DLD1 (cell line): ENCODE results near the gene BTBD9.

Source experiments
- in situ Hi-C: cut with HindIII; loops from 2 replicates; pipeline ENCODE4 v1.10.0; 2017; ENCODE audit warnings: low sequenced_read_pairs

BTBD9 gene

DNA sequence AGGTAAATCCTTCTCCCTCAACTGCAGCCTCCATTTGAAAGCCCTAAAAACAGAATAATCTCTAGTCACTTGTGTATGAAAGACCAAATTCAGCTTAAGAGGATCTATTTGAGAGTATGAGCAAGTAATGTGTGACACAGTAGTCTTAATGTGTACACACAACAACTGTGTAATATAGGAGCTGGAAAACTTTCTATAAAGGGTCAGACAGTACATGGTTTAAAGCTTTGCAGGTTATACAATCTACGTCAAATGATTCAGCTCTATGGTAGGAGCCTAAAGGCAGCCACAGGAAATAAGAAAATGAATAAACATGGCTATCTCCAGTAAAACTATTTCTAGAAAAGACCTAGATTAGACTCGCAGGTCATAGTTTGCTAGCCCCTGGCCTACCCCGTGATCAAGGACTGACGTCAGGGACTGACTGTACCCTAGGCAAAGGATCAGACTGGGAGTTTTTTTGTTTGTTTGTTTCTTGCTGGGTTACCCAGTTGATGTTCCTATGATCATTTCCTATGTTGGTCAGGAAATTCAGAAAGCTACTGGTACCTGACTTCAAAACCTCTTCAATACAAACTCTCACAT lies 39.7 kb downstream of the BTBD9 start:
- in situ Hi-C loops, result no loop called here

DNA sequence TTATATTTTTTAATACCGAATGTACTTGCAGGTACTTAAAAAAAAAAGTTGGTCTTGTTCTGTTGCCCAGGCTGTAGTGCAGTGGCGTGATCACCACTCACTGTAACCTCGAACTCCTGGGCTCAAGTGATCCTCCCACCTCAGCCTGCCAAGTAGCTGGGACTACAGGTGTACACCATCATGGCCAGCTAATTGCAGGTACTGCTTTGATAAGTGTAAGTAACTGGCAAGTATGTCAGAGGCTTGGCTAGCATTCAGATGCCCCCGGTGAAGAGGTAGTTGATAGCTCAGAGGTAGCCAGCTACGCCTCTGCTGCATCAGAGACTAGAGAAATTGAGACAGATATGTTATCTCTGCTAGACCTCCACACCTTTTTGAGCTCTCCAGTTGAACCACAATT lies 40.5 kb downstream of the BTBD9 start:
- in situ Hi-C loops, result no loop called here

DNA sequence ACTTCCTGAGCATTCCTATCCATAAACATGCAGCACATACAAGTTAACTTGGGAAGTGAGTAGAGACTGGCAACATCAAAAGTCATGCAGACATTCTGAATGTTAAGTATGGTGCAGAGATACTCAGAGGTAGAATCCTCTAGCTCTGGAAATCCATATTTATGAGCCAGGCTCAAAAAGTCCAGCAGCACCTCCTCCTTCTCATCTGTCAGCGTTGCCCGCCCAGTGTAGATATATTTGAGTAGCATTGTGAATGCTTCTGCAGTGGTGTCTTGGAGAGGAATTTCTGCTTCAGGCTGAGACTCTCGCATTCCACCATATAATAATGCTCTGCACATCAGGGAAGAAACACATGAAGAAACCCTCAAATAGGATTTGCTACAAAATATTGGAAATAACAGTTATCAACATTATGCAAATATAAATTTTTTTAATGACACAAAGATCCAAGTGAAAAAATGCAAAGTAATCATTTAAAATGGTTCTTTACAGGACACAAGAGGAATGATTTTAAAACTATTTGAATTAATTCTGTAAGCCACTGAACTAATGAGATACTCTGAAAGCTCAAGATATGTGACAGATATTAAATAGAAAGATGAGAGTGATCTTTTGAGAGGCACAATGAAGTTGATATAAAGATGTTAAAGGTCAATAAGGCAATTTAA lies 45.6 kb downstream of the BTBD9 start:
- in situ Hi-C loops, result no loop called here

DNA sequence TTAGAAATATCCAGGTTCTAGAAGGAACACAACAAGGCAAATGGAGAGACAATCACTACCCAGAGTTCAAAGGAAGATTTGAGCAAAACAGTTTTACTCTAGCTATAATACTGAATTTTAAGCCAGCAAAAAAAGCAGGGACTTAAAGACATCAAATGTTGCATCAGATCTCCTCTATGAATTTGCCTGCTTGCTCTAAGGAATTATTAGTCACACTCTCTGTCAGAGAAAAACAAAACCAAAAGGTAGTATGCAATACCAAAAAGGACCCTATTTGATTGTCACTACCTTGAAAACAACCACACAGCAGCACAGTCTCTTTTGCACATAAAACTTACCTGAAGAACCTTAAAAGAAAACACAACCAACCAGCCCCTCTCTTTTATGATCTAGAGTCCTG lies 46.3 kb downstream of the BTBD9 start:
- in situ Hi-C loops, result no loop called here

DNA sequence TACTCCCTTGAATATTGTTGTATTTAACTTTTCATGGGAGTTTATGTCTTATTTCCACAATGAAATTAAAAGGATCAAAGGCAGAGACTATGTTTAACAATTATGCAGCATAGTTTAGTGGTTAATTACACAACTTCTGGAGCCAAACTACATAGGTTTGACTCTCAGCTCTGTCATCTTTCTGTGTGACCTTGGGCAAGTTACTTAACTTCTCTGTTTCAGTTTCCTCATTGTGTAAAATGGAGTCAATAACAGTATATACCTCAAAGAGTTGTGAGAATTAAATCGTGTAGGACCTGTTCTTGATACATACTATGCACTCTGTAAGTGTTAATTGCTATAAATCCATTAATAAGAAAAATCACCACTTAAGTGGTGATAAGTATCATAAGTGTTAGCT lies 48.3 kb downstream of the BTBD9 start:
- in situ Hi-C loops, result no loop called here

DNA sequence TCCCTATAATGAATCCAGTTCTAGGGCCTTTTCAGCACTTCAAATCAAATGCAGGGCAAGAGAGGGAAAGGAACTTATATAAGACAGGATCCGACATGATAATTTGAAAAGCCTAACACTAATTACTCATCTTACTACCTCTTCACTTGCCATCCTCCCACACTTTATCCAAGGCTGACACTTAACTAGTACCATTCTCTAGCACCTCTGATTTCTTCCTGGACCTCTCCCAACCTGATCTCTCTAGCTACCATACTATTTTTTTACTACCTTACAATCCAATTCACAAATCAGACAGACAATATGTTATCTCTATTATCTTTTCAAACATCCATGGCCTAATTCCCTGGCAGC lies 50.4 kb downstream of the BTBD9 start:
- in situ Hi-C loops, result no loop called here

DNA sequence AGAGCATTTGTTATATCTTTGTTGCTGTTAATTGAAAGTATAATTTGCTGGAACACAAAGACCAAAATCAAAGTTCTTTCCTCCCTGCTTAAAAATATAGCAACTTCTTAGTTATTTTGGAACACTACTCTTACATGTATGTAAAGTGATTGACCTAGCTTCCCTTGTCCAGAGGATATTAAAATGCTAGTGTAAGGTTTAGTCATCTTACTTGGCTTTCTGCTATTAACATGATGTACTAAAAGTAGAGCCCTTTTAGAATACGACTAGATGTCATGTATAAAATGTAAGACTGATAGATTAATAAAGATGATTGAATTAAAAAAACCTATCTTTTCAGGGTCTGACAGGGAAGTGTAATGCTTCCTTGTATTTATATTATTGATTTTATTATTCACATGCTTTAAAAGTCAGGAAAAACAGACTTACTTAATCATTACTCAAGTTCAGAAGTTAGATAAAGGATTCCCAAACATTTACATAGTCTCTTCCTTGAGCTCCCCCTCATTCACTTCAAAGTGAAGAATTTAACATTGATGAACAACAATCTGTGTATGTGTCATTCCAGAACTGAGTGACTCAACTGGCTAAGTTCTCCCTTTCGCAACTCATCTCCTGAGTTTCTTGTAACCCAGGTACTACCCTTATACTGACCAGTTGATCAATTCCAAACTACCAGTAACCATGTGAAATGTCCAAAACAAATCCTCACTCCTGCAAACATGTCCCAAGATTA lies 50.9 kb downstream of the BTBD9 start:
- in situ Hi-C loops, result no loop called here

DNA sequence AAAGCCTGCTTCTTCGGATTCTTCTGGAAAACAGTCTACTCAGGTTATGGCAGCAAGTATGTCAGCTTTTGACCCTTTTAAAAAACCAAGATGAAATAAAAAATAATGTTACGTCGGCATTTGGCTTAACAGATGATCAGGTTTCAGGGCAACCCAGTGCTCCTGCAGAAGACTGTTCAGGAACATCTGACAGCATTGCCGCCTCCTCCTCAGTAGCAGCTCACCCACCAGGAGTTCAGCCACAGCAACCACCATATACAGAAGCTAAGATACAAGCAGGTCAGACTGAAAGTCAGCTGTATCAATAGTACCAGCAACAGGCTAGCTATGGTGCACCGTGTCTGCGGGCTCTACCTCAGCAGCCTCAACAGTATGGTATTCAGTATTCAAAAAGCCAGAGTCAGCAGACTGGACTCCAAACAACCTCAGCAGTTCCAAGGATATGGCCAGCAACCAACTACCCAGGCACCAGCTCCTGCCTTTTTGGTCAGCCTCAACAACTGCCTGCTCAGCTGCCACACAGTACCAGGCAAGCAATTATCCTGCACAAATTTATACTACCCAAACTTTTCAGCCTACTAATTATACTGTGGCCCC lies 51.9 kb downstream of the BTBD9 start:
- in situ Hi-C loops, result no loop called here

DNA sequence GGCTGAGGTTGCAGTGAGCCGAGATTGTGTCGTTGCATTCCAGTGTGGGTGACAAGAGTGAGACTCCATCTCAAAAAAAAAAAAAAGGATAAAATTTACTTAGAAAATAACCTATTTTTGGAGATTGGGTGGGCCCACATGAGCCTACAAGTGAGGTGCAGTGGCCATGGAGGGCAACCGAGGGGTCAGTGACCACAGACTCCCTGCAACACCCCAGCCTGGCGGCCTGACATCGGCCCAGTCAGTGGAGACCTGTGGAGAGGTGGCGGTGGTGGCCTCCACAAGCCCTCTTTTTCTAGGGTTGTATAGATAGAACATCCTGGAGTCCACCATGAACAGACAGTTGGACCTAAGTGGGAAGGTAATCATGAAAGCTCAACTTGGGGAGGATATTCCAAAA lies 52.7 kb downstream of the BTBD9 start:
- in situ Hi-C loops, result no loop called here

DNA sequence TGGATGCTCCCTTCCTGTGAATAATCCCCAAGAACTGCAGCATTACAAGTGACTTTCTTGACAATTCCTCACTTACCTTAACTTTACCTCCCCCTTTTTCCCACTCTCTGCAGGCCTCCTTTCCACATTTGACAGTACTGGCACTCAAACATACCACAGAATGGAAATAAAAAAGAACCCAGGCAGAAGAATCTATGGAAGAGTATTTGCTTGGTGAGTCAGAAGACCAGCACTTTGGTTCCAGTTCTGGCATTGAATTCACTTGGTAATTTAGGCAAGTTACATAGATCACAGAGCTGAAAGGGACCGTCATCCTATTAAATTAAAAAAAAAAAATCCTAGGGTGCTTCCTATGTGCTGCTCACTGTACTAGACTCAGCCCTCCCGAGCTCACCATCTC lies 55.0 kb downstream of the BTBD9 start:
- in situ Hi-C loops, result no loop called here

DNA sequence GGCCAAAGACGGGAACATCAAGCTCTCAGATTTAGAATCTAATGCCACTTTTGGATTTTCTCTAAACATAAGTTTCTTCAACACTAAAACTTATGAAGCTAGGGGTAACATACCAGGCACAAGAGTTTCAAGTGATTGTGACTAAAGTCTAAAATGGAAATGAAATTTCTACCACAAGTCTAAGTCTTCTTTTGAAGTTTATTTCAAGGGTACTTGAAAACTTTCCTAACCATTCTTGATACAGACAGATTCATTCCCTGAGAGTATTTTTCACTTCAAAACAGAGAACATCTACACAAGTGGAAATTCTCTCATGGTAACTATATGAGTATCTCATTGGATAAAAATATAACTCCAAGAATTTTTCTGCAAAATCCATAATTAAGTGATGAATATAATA lies 56.2 kb downstream of the BTBD9 start:
- in situ Hi-C loops, result no loop called here

DNA sequence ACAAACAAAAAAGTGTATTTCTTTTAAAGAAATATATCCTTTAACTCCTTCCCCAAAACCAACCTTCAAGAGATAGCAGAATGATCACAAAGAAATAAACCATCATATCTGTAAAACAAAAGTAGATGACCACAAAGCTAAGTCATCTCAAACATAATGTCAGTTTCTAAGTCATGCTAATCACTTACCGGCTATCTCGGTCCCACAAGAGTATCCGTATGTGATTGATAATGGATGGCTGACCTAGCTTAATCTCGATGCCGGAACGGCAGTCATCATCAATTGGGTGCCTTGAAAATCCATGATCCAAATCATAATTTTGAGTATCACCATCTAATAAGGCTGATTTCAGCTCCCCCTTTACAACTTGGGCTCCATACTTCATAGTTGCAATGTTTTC lies 59.7 kb downstream of the BTBD9 start:
- in situ Hi-C loops, result no loop called here

DNA sequence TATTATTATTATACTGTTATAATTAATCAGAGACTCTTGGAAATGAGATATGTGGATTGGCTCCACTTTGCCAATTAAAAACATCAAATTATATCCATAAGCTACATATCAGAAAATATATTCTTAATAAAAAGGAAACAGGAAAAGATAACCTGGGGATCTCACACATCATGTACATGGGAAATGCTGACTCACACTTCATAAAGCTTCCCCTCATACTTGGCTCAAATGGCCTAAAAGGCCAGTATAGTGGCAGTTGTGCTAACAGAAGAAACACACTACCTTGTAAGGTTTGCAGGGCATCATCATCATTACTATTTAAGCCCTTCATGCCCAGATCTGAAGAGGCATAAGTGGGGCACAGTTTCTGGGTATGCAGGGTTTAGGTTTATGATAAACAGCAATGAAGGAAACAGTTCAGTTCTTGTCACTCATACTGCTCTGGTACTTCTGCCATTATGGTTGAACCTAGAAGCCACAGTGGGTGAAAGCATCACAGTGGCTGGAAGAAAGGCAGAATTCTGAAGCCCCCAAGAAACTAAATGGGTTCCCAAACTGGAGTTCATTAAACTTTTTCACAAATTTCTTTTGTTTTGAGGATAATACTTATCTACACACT lies 60.6 kb downstream of the BTBD9 start:
- in situ Hi-C loops, result no loop called here

DNA sequence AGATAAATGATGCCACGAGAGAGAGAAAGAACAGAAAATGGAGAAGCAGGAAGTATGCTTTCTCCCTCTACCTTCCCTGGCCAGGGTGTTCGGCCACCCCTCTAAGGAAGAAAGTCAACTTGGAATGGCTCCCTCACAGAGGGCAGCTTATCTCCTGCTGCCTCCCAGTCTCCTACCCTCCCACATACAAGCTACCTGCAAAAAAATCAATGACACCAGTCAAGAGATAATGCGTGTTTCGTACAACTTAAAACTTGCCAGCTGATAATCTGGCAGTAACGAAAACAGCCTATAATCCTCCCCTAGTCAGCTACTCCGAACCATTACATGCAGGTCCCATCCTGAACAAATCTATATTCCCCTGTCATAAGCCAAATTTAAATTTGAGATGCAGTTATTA lies 61.7 kb downstream of the BTBD9 start:
- in situ Hi-C loops, result no loop called here

DNA sequence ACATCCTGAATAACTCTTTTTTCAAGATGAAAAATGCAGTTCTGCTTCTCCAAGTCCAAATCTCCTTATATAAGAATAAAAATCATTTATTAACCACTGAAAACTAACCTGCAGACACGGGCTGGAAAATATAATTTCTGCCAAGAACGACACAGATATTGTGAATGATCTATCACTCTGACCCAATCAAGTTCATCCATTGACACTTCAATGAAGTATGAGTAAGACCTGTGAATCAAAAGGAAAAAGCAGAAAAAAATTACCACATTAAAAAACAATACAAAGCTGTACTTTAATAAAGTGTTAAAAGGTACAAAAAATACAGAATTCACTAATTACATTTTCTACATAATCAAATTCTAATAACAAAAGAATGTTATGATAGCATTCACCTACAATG lies 62.2 kb downstream of the BTBD9 start:
- in situ Hi-C loops, result no loop called here

DNA sequence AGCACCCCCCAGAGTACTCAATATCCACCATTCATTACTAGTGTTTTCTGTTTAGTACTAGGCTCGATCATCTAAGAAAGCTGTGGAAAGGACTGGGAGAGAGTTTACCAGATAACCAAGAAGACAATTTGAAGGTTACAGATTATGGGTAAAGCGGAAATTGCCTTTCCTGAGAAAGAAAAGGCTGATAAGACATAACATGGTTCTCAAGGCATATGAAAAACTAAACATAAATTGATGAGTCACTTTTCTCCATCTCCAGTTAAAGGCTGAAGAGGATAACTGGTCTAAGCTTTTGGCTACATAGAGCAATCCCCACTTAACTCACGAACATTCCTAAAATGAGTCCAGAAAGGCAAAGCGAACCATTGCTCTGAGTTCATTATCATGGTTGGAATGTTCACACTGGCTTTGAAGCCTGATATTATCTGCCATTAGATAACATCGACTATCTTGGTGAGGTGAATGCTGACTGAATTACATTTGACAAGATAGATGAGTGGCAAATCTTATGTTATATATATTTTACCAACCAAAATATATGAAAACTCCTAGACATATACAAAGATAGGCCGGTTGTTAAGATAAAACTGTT lies 65.8 kb downstream of the BTBD9 start:
- in situ Hi-C loops, result no loop called here

DNA sequence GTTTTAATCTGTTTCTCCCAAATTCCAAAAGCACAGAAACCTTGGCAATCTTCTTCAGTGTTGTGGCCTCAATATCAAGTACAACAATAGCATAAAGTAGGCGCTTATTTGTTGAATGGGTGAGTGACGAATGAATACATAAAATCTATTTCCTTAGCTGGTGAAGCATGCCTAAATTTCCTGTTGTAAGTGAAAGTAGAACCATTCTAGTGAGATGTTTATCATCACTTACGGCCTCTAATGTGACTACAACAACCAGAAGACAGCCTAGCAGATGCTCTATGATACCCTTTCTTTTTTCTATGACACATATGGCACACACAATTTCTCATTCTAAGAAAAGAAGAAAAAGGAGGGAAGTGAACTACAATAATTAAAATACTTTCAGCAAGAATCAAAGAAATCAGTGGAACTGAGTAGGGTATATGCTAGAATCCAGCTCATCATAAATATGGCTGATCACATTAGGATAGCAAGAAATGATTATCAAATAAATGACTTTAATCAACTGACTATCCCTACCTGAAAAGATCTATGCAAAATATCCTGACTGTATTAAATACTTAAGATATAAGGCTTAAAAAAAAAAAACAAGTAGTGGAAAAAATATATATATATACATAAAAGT lies 67.4 kb downstream of the BTBD9 start:
- in situ Hi-C loops, result no loop called here

DNA sequence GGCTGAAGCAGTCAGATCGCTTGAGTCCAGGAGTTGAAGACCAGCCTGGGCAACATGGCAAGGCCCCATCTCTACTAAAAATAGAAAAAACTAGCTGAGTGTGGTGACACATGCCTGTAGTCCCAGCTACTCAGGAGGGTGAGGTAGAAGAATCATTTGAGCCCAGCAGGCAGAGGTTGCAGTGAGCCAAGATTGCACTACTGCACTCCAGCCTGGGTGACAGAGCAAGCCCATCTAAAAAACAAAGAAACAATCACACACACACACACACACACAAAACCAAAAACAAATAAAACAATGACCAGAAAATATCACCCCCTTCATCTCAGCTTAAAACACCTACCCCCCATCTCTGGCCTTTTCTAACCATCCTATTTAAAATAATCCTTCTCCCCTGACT lies 68.0 kb downstream of the BTBD9 start:
- in situ Hi-C loops, result no loop called here

DNA sequence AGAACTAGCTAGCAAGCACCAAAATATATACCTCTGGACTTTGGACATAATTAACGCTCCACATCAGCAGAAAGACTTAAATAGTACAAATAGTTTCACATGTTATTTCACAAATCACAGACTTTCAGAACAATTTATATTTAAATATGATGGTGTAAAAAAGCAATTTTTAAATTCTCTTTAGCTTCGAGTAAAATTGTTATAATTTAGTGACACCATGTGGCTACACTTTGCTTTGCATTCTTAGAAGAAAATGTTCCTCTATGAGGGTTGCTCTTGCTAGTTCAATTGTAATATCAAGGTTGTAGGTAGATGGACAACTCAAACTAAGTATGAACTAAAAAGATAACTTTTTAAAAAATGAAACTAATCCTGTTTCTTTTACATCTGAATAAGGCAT lies 69.0 kb downstream of the BTBD9 start:
- in situ Hi-C loops, result no loop called here

DNA sequence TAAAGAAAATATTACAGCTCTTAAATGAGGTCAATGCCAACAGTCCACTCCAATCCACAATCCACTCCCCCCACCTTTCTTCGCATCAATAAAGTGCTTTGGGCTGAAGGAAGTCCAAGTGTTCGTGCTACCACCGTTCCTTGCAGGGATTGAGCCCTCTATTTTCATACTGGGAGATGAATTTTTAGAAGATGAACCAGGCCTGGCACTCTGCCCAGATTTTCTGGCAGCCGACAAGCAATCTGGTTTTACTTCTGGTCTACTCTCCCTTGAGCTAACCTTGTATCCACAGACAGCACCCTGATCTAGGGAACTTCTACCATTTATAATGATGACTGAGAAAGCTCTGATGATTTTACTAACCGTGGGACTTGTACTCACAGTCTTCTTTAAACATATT lies 72.3 kb downstream of the BTBD9 start:
- in situ Hi-C loops, result no loop called here
